SK-N-DZ (cell line): ENCODE results near the gene FBXW8.

ENCODE experiments used
- DNase-seq: peaks from one replicate; pipeline ENCODE4 v3.0.0-alpha.2; 2015; ENCODE audit warnings: low spot score

The FBXW8 gene

GRCh38 chr12:117073611-117074010, 162.9 kb downstream of the FBXW8 start:
- no peak for DNase-seq

- DNase-seq, result no peak
Observed at GRCh38 chr12:117076410-117077372, 165.9 kb downstream of the FBXW8 start.

- DNase-seq, result no peak
Observed at GRCh38 chr12:117079487-117079886, 168.7 kb downstream of the FBXW8 start.

- peak; percentile 97 for DNase-seq
Observed at GRCh38 chr12:117080661-117081144, 170.0 kb downstream of the FBXW8 start.
